GM21390 (cell line): ENCODE data around the gene CPAMD8.
"Not testable (repeated sequence)": the region's sequence is repeated elsewhere in the genome, so short reads cannot be mapped to it uniquely, and the experiment has no call there.

Experiments used
- ATAC-seq: cut with Tn5 transposase; IDR thresholded peaks from one replicate; pipeline ENCODE4 v1.9.1; 2021; ENCODE audit not compliant: unreplicated experiment

Gene CPAMD8

GRCh38 chr19:17043744-17044143 lies 17.1 kb upstream of the CPAMD8 start:
- no peak for ATAC-seq

- ATAC-seq: no peak
Measured at GRCh38 chr19:17041976-17042375, 15.4 kb upstream of the CPAMD8 start.

DNA sequence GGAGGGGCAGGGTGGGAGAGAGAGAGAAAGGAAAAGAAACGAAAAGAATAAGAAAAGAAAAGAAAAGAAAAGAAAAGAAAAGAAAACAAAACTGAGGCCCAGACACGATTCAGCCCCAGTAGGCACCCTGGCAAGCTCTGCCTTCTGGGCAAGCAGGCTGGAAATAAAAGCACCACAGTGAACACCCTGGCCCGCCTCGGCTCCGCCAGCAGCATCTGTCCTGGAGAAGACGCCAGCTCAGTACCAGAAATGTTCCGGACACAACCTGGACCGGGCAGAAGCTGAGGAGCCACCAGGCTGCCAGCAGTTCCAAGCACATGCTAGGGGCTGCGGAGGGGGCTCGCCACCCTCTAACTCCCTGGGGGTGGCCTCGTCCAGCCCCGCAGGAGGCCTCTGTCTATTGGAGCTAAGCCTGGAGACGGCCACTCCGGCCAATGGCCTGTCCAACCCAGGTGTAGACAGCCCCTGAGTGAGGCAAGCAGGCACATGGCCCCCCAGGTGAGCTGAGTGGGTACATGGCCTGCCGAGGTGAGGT lies 11.4 kb upstream of the CPAMD8 start:
- no peak for ATAC-seq

- ATAC-seq: no peak
Measured at GRCh38 chr19:17037184-17037583, 10.6 kb upstream of the CPAMD8 start.

- ATAC-seq: no peak
Measured at GRCh38 chr19:17036640-17037039, 10.0 kb upstream of the CPAMD8 start.

- no peak for ATAC-seq
Measured at GRCh38 chr19:17035842-17036424, 9.3 kb upstream of the CPAMD8 start.

DNA sequence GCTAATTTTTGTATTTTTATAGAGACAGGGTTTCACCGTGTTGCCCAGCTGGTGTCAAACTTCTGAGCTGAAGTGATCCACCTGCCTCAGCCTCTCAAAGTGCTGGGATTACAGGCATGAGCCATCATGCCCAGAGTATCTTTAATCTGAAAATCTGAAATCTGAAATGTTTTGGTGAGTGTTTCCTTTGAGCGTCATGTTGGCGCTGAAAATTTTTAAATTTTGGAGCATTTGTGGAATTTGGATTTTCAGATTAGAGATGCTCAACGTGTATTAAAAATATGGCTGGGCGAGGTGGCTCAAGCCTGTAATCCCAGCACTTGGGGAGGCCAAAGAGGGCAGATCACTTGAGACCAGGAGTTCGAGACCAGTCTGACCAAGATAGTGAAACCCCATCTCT lies 5.1 kb upstream of the CPAMD8 start:
- ATAC-seq: no peak

DNA sequence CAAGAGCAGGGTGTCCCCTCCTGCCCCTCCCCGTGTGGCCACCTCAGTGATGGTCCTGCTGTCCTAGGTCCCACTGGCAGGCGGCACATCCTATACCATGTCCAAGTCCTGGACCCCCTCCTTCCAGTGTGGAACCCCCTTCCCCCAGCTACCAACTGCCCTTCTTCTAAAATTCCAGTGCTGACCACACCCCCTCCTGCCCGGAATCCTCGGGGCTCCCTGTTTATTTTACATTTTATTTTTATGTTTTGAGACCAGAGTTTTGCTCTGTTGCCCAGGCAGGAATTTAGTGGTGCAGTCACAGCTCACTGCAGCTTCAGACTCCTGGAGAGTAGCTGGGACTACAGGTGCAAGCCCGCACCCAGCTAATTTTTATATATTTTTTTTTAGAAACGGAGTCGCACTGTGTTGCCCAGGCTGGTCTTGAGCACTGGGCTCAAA lies 945 bp upstream of the CPAMD8 start:
- no peak for ATAC-seq

GRCh38 chr19:17025991-17026658 lies 485 bp downstream of the CPAMD8 start:
- ATAC-seq: no peak

- no peak for ATAC-seq
Measured at GRCh38 chr19:17025361-17025760, 1.2 kb downstream of the CPAMD8 start.

GRCh38 chr19:17024941-17025340 lies 1.7 kb downstream of the CPAMD8 start:
- not testable (repeated sequence) for ATAC-seq

DNA sequence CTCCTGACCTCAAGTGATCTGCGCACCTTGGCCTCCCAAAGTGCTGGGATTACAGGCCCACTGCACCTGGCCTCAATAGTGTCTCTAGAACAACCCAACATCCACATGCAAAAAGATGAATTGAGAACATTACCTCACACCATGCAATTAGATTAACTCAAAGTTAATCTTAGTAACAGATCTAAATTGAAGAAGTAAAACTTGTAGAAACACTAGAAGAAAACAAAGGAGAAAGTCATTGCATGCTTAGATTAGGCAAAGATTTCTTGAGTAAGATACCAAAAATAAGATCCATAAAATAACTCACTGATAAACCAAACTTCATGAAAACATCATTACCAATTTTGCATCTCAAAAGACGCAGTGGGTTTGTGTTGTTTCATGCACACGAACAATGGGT lies 2.8 kb downstream of the CPAMD8 start:
- no peak for ATAC-seq

DNA sequence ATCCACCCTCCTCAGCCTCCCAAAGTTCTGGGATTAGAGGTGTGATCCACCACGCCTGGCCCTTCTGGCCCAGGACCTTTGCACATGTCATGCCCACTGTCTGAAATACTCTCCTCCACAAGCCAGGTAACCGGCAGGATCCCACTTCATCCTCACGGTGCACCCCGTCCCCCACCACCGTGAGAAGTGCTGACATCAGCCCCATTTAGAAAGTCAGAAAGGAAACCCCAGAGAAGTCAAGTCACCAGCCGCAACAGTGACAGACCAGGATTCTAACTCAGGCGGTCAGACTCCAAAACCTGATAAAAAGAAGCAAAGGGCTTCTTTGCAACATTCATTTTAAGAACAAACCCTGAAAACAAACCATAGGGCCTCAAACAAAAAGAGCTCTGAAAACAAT lies 3.9 kb downstream of the CPAMD8 start:
- no peak for ATAC-seq

GRCh38 chr19:17021793-17022590 lies 4.6 kb downstream of the CPAMD8 start:
- ATAC-seq: no peak

DNA sequence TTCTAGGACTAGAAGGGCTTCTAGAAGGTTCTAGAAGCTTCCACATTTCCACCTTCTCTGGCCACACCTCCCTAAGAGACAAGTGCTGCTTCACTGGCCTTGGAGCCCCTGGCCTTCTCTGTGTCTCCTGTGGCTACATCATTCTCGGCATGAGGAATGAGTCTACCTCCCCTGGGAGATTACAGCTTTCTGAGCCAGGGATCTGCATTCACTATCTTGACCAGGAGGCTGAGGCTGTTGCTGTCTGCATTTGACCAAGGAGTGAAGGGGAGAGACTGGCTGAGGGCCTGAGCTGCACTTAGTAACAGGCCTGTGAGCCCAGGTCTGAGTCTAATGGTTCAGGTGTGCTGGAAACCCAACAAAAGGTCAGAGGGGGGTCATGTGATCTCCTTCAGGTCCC lies 5.3 kb downstream of the CPAMD8 start:
- ATAC-seq: no peak

GRCh38 chr19:17020823-17021222 lies 5.8 kb downstream of the CPAMD8 start:
- no peak for ATAC-seq

- no peak for ATAC-seq
Measured at GRCh38 chr19:17020385-17020784, 6.2 kb downstream of the CPAMD8 start.

GRCh38 chr19:17014212-17014861 lies 12.3 kb downstream of the CPAMD8 start:
- not testable (repeated sequence) for ATAC-seq

DNA sequence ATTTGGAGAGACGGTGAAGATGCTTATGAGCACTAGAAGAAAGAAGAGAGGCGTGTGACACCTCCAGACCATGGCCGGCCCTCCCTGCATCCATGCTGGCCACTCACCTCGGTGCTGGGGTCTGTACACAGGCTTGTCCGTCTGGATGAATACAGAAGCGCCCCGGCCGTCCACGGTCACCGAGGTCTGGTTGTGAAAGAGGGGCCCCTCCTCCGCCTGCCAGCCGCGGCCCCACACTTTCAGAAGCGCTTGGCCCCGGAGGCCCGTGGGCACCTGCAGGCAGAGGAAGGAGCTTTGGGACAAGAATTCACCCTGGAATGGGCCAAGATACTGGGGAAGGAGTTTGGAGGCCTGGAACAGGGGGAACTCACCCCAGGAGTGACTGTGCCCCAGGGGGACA lies 15.1 kb downstream of the CPAMD8 start:
- ATAC-seq: no peak

DNA sequence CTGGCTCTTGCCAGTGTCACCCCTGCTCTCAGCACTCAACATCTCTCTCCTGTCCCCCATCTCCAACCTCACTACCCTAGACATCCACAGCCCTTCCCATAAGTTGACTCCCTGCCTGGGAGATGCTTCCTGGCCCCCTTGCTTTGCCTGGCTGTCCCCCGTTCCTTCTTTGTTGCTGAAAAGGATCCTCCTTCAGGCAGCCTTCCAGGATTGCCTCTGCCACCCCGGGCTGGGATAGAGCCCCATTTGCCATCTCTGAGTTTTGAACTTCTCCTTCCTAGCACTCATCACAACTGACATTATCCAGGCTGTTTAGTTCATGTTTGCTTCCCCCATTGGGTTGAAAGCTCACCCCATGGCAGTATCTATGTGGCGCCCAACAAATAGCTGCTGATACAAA lies 20.0 kb downstream of the CPAMD8 start:
- no peak for ATAC-seq

DNA sequence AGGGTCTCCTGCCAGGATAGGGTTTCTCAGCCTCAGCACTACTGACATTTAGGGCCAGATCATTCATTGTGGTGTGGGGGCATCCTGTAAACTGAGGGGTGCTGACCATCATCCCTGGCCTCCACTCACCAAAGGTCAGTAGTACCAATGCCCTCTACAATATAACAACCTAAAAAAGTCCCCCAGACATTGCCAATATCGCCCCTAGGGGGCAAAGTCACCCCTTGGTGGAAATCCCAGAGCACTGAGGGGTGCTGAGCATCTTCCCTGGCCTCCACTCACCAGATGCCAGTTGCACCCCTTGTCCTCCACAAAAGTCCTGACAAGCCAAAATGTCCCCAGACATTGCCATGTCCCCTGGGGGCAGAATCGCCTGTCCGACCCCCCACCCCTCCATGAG lies 21.6 kb downstream of the CPAMD8 start:
- ATAC-seq: no peak
